Measurements from ENCODE around the gene ROR1.
"Not testable (repeated sequence)": the region's sequence is repeated elsewhere in the genome, so short reads cannot be mapped to it uniquely, and the experiment has no call there.

ROR1 gene

GRCh38 chr1:64223329-64224151 is 449.7 kb downstream of the ROR1 start (continued):
- TF ChIP-seq MZF1 (tag by site-specific recombination; IDR thresholded peaks at IDR 0.05; ENCODE audit: borderline replicate concordance) = peak; percentile 98
- TF ChIP-seq ZNF426 (tag by site-specific recombination; IDR thresholded peaks at IDR 0.05) = no peak
- TF ChIP-seq ZNF707 (tag by site-specific recombination; IDR thresholded peaks at IDR 0.05) = no peak
- no peak for TF ChIP-seq ZNF623 (tag by site-specific recombination; IDR thresholded peaks at IDR 0.05)
- peak; percentile 97 for TF ChIP-seq PRDM6 (tag by site-specific recombination; IDR thresholded peaks at IDR 0.05)
- TF ChIP-seq PRDM10 (tag by site-specific recombination; IDR thresholded peaks at IDR 0.05) = peak; percentile 62
- no peak for TF ChIP-seq ZNF548 (tag by site-specific recombination; IDR thresholded peaks at IDR 0.05)
- TF ChIP-seq ZNF658 (tag by site-specific recombination; IDR thresholded peaks at IDR 0.05) = no peak
- TF ChIP-seq GLIS1 (tag by site-specific recombination; IDR thresholded peaks at IDR 0.05) = no peak
- peak; percentile 67 for TF ChIP-seq SP7 (tag by site-specific recombination; IDR thresholded peaks at IDR 0.05)
- TF ChIP-seq KLF9 (tag by site-specific recombination; IDR thresholded peaks at IDR 0.05; ENCODE audit: low read depth) = no peak
- peak; percentile 59 for TF ChIP-seq ZNF398 (tag by site-specific recombination; IDR thresholded peaks at IDR 0.05)
- TF ChIP-seq ZEB2 (tag by site-specific recombination; IDR thresholded peaks at IDR 0.05) = 0 out of 2 replicates have a peak, but pooled peaks have one; percentile 29
- no peak for TF ChIP-seq ZNF239 (tag by site-specific recombination; IDR thresholded peaks at IDR 0.05)
- peak; percentile 88 for TF ChIP-seq ZFP69B (tag by site-specific recombination; IDR thresholded peaks at IDR 0.05)
- peak; percentile 91 for TF ChIP-seq ZNF692 (tag by site-specific recombination; IDR thresholded peaks at IDR 0.05)
- TF ChIP-seq ZNF558 (tag by site-specific recombination; IDR thresholded peaks at IDR 0.05) = no peak
- no peak for TF ChIP-seq ZNF488 (tag by site-specific recombination; IDR thresholded peaks at IDR 0.05)
- no peak for TF ChIP-seq HOXD13 (CRISPR knock-in tag; IDR thresholded peaks at IDR 0.05; ENCODE audit: borderline replicate concordance)
- TF ChIP-seq ZNF645 (tag by site-specific recombination; IDR thresholded peaks at IDR 0.05) = no peak
- TF ChIP-seq SP2 (tag by site-specific recombination; IDR thresholded peaks at IDR 0.05) = no peak
- no peak for TF ChIP-seq ZNF16 (tag by site-specific recombination; IDR thresholded peaks at IDR 0.05; ENCODE audit: low read depth)
- 0 out of 2 replicates have a peak, but pooled peaks have one; percentile 51 for TF ChIP-seq BCL11A (tag by site-specific recombination; IDR thresholded peaks at IDR 0.05; ENCODE audit: low read depth)
- TF ChIP-seq ZNF184 (tag by site-specific recombination; IDR thresholded peaks at IDR 0.05) = peak; percentile 76
- TF ChIP-seq FEZF1 (tag by site-specific recombination; IDR thresholded peaks at IDR 0.05) = no peak
- no peak for TF ChIP-seq ZNF140 (tag by site-specific recombination; IDR thresholded peaks at IDR 0.05)
- no peak for TF ChIP-seq ZNF560 (tag by site-specific recombination; IDR thresholded peaks at IDR 0.05; ENCODE audit: borderline replicate concordance)

GRCh38 chr1:64224236-64224635 is 450.4 kb downstream of the ROR1 start:
- CTCF ChIA-PET = interaction anchor here (0.8 kb wide), 1 partner anchor 14 kb away, joined by 3 read pairs; no protein-coding TSS in a partner anchor
- POLR2A ChIA-PET; H3K9me3 ChIP-seq (ENCODE audit: control insufficient read depth, insufficient read depth, low read depth, low read length); H3K27ac ChIP-seq (ENCODE audit: extremely low read depth, low read depth, low read length); H3K4me1 ChIP-seq (ENCODE audit: control insufficient read depth, insufficient read depth, low read length); H3K4me3 ChIP-seq (ENCODE audit: low read depth, low read length); H3K36me3 ChIP-seq (ENCODE audit: control insufficient read depth in 2 of 2, insufficient read depth in 1 of 2, low read length in 2 of 2): not testable (repeated sequence)

Measured in HEK293 (cell line).